Superior temporal gyrus (tissue), 1 donor: ENCODE data around the gene NALF2.

Experiments used
- DNase-seq: peaks from one replicate; pipeline ENCODE4 v3.0.0-alpha.2; 2016; ENCODE audit errors: extremely low spot score

NALF2 gene

GRCh38 chrX:69524781-69525363 is 20.7 kb downstream of the NALF2 start:
- DNase-seq = no peak

- DNase-seq = no peak
Measured at GRCh38 chrX:69530306-69530705, 26.2 kb downstream of the NALF2 start.

GRCh38 chrX:69531031-69531755 is 27.1 kb downstream of the NALF2 start:
- DNase-seq = no peak

- DNase-seq = no peak
Measured at GRCh38 chrX:69535661-69536060, 31.5 kb downstream of the NALF2 start.

GRCh38 chrX:69538321-69538876 is 34.3 kb downstream of the NALF2 start:
- DNase-seq = peak; percentile 48

- no peak for DNase-seq
Measured at GRCh38 chrX:69539437-69539836, 35.3 kb downstream of the NALF2 start.

- no peak for DNase-seq
Measured at GRCh38 chrX:69541956-69542355, 37.8 kb downstream of the NALF2 start.

- DNase-seq = no peak
Measured at GRCh38 chrX:69543572-69543971, 39.4 kb downstream of the NALF2 start.

GRCh38 chrX:69546417-69546816 is 42.3 kb downstream of the NALF2 start:
- DNase-seq = no peak

GRCh38 chrX:69546978-69547377 is 42.9 kb downstream of the NALF2 start:
- DNase-seq = no peak

- DNase-seq = no peak
Measured at GRCh38 chrX:69551421-69552009, 47.4 kb downstream of the NALF2 start.

GRCh38 chrX:69552512-69552911 is 48.4 kb downstream of the NALF2 start:
- no peak for DNase-seq
